Kidney (tissue), 14 donors: ENCODE data around the gene CUL4A. TPM values are rescaled to one million over a fixed set of nuclear protein-coding genes. Genes with fewer than 3 reads are reported as not detected.

ENCODE experiments used
- DNase-seq, 5 donors: peaks; one replicate each; pipeline ENCODE4 v3.0.0-alpha.2; 2013 to 2020
- FAIRE-seq: peaks from 2 replicates; lab custom pipeline; 2012; peaks lifted over from hg19 to GRCh38; lab: Jason Lieb, UNC
- H3K27ac ChIP-seq, 2 donors: one replicate each; pipeline ENCODE4 v1.7.0; 2013; ENCODE audit warnings: low read depth in 2 of 2, low read length in 2 of 2, inconsistent platforms in 1 of 2
- H3K27me3 ChIP-seq: one replicate; pipeline ENCODE4 v1.7.1; 2013; ENCODE audit warnings: low read length, inconsistent platforms; ENCODE audit not compliant: control insufficient read depth, insufficient read depth
- H3K36me3 ChIP-seq, 3 donors: one replicate each; pipeline versions ENCODE4 v1.7.0 to v1.7.1; 2013; ENCODE audit warnings: low read length in 3 of 3, control low read depth in 1 of 3, inconsistent platforms in 1 of 3; ENCODE audit not compliant: insufficient read depth in 3 of 3, control insufficient read depth in 2 of 3
- H3K4me1 ChIP-seq, 3 donors: one replicate each; pipeline versions ENCODE4 v1.7.0 to v1.7.1; 2013; ENCODE audit warnings: low read length in 3 of 3, inconsistent platforms in 1 of 3, low read depth in 1 of 3; ENCODE audit not compliant: control insufficient read depth in 2 of 3, insufficient read depth in 2 of 3
- H3K4me3 ChIP-seq, 3 donors: one replicate each; pipeline versions ENCODE4 v1.7.0 to v1.8.1; 2013; ENCODE audit warnings: low read length in 3 of 3, control low read depth in 1 of 3, inconsistent platforms in 1 of 3
- H3K9ac ChIP-seq, 3 donors: one replicate each; pipeline versions ENCODE4 v1.7.0 to v1.7.1; 2013; ENCODE audit warnings: low read length in 3 of 3, control low read depth in 1 of 3, inconsistent platforms in 1 of 3
- H3K9me3 ChIP-seq, 3 donors: one replicate each; pipeline versions ENCODE4 v1.7.0 to v1.7.1; 2013; ENCODE audit warnings: low read length in 3 of 3, control low read depth in 1 of 3, inconsistent platforms in 1 of 3; ENCODE audit not compliant: control insufficient read depth in 2 of 3, insufficient read depth in 1 of 3
- intact Hi-C: fragments of 100-400 bp; cut with DNase I; formaldehyde crosslinking; loops from one replicate; pipeline ENCODE4 v1.11.1; 2022
- polyA plus RNA-seq: library from polyadenylated mRNA; stranded (reverse); fragments of 350-450 nt; fragmentation: Illumina TruSeq; extraction: RNeasy Lipid Tissue Mini Kit (QIAGEN cat#74804); gene quantifications from one replicate; pipeline ENCODE4 v1.2.3, GENCODE V29; 2014; ENCODE audit warnings: low read depth, low replicate concordance; ENCODE audit not compliant: insufficient read depth
- total RNA-seq: library from RNA; stranded (reverse); fragmentation: NEBNext Ultra II Directional; extraction: Animal tissue kit (Norgen Biotek cat#: 25700); gene quantifications from one replicate; pipeline ENCODE4 v1.2.1, GENCODE V29; 2021
- TF ChIP-seq, protein P1 (sequence below): IDR thresholded peaks from 3 replicates; pipeline ENCODE4 v1.5.1; 2012; ENCODE audit warnings: mild to moderate bottlenecking, moderate library complexity, borderline replicate concordance; ENCODE audit not compliant: insufficient read depth; ENCODE audit errors: extremely low read depth
- donor health status: control.
- donor health status: control.
- donor health status: control.
- donor health status: control.
- donor health status: control.
- donor health status: DM: yes; HTN: yes; CAD: no.
- donor health status: Normal renal cell carcinoma (clear cell type).

CUL4A gene
- total and polyA plus RNA-seq, 2 donors from 2014 or later = 26.5 to 62.5 TPM

GRCh38 chr13:113171250-113172125 lies 37.9 kb upstream of the CUL4A start:
- no peak for DNase-seq
- no peak for FAIRE-seq
- TF ChIP-seq, protein P1, sequence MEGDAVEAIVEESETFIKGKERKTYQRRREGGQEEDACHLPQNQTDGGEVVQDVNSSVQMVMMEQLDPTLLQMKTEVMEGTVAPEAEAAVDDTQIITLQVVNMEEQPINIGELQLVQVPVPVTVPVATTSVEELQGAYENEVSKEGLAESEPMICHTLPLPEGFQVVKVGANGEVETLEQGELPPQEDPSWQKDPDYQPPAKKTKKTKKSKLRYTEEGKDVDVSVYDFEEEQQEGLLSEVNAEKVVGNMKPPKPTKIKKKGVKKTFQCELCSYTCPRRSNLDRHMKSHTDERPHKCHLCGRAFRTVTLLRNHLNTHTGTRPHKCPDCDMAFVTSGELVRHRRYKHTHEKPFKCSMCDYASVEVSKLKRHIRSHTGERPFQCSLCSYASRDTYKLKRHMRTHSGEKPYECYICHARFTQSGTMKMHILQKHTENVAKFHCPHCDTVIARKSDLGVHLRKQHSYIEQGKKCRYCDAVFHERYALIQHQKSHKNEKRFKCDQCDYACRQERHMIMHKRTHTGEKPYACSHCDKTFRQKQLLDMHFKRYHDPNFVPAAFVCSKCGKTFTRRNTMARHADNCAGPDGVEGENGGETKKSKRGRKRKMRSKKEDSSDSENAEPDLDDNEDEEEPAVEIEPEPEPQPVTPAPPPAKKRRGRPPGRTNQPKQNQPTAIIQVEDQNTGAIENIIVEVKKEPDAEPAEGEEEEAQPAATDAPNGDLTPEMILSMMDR = no peak
- Histone ChIP-seq H3K36me3 (peaks cover 2 to 16% (median 9%) of the 10 kb centered on the region in 3 donors), H3K27me3 (no peaks in the 10 kb centered on the region), H3K9ac (no peak overlapping the region), H3K4me3 (no peak overlapping the region), H3K9me3 (no peaks in the 10 kb centered on the region), H3K4me1 (peaks cover 0 to 12% (median 5%) of the 10 kb centered on the region in 3 donors), H3K27ac (peak overlapping the region; percentile 23 to 39)
- intact Hi-C loops = no loop called here

DNA sequence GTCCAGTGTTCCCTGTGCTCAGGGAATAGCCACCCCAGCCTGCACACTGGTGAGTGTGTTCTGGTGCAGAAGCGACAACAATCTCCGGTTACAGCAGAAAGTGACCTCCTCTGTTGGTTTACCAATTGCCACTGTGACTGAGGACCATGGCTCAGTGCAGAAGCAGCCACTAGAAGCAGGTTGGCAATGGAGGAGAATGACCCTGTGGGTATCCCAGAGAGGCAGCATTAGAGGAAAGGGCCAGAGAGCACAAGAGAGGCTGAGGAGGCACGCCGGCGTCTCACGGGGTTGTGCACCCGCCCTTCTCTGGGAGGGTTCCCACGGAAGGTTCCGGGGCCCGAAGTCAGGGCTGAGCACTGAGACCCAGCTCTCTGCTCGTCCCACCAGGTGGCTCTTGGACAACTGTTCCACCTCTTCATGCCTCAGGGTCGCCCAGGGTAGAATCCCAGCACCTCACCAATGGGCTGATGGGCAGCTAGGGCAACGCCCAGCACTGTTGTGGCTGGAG lies 36.9 kb upstream of the CUL4A start:
- FAIRE-seq (no peak), DNase-seq (no peak)
- peaks cover 0 to 12% (median 5%) of the 10 kb centered on the region in 3 donors for H3K4me1 ChIP-seq
- H3K27me3 ChIP-seq = no peaks in the 10 kb centered on the region
- no peaks in the 10 kb centered on the region for H3K9me3 ChIP-seq
- no peak overlapping the region for H3K9ac ChIP-seq
- H3K4me3 ChIP-seq = no peak overlapping the region
- intact Hi-C loops = no loop called here
- no peak overlapping the region for H3K27ac ChIP-seq
- H3K36me3 ChIP-seq = peaks cover 2 to 20% (median 11%) of the 10 kb centered on the region in 3 donors
- TF ChIP-seq, protein P1 = no peak

DNA sequence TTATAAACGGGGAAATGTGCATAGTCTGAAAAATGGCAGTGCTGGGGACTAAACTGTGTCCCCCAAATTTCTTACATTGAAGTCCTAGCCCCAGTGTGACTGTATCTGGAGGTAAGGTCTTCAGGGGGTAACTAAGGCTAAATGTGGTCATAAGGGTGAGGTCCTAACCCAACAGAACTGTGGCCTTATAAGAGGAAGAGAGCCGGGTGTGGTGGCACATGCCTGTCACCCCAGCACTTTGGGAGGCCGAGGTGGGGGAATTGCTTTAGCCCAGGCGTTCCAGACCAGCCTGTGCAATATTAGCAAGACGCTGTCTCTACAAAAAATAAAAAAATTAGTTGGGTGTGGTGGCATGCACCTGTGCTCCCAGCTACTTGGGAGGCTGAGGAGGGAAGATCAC lies 33.1 kb upstream of the CUL4A start:
- no peak for FAIRE-seq
- DNase-seq = no peak

More for the DNA sequence above, 33.1 kb upstream of the CUL4A start:
- H3K36me3 ChIP-seq = peaks cover 2 to 53% (median 27%) of the 10 kb centered on the region in 3 donors
- no peaks in the 10 kb centered on the region for H3K9me3 ChIP-seq
- intact Hi-C loops = no loop called here
- TF ChIP-seq, protein P1 = no peak
- H3K9ac ChIP-seq = no peak overlapping the region
- peaks cover 0 to 5% (median 3%) of the 10 kb centered on the region in 3 donors for H3K4me1 ChIP-seq
- H3K27me3 ChIP-seq = no peaks in the 10 kb centered on the region
- H3K4me3 ChIP-seq = no peak overlapping the region
- no peak overlapping the region for H3K27ac ChIP-seq
